ENCODE results near the gene JUNB.

Gene JUNB

DNA sequence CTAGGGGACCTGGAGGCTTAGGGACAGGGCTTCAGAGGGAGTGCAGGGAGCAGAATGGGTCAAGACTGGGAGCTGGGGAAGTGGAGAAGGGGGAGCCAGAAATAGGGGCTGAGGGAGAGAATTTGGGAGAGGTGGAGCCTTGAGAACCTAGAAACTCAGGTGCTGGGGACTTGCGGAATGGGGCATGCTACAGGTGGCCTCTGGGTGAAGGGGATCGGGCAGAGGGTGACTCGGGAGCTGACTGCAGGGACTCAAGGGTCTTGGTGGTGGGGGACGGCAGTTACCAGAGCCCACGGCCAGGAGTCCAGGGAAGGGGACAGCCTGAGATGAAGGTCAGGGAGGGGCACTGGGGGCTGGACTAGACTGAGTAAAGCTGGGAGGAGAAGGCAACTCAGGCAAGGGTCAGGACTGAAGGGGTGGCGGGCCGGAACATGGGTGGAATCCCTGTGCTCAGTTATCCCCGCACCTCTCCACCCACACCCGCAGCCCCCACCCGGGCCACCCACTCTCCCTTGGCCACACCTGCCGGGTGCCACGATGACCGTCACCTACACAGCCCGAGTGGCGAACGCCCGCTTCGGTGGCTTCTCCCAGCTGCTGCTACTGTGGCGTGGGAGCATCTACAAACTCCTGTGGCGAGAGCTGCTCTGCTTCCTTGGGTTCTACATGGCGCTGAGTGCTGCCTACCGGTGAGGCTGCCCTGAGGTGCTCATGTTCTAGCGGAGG is 39.1 kb upstream of the JUNB start:
- ChIA-PET POLR2A (interaction anchor here (1.1 kb wide), 1 partner anchor 53 kb away, joined by 5 read pairs; no protein-coding TSS in a partner anchor), CTCF (interaction anchor here (0.7 to 23.7 kb wide), 6 partner anchors 10 to 96 kb away, joined by 3 to 412 read pairs (median 4); no protein-coding TSS in a partner anchor)
- DNase-seq (ENCODE audit: extremely low spot score): no peak
- TF ChIP-seq, protein P1, sequence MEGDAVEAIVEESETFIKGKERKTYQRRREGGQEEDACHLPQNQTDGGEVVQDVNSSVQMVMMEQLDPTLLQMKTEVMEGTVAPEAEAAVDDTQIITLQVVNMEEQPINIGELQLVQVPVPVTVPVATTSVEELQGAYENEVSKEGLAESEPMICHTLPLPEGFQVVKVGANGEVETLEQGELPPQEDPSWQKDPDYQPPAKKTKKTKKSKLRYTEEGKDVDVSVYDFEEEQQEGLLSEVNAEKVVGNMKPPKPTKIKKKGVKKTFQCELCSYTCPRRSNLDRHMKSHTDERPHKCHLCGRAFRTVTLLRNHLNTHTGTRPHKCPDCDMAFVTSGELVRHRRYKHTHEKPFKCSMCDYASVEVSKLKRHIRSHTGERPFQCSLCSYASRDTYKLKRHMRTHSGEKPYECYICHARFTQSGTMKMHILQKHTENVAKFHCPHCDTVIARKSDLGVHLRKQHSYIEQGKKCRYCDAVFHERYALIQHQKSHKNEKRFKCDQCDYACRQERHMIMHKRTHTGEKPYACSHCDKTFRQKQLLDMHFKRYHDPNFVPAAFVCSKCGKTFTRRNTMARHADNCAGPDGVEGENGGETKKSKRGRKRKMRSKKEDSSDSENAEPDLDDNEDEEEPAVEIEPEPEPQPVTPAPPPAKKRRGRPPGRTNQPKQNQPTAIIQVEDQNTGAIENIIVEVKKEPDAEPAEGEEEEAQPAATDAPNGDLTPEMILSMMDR (IDR thresholded peaks at IDR 0.05; ENCODE audit: control extremely low read depth, extremely low read depth, low read depth, missing control alignments): no peak

DNA sequence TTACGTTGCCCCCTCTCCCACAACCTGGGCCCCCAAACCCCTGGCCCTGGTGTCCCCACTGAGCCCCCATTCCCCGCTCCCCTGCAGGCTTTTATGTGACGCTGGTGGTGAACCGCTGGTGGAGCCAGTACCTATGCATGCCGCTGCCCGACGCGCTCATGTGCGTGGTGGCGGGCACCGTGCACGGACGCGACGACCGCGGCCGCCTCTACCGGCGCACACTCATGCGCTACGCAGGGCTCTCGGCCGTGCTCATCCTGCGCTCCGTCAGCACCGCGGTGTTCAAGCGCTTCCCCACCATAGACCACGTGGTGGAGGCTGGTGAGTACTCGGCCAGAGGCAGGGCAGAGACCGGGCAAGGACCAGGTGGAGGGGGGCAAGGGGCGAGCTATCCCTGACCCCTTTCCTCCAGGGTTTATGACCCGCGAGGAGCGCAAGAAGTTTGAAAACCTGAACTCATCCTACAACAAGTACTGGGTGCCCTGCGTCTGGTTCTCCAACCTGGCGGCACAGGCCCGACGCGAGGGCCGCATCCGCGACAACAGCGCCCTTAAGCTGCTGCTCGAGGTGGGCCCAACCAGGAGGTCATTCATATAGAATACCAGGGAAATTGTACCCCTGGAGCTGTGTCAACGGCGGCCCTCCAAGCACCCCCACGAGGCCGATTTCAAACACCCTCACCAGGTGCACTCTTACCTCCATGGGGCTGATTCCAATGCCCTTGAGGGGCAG is 36.7 kb upstream of the JUNB start:
- CTCF ChIA-PET: interaction anchor here (1.2 to 23.7 kb wide), 7 partner anchors 8 to 93 kb away, joined by 4 to 550 read pairs (median 369); partner anchors contain the start of genes BEST2, GET3 and JUNB
- no peak for DNase-seq (ENCODE audit: extremely low spot score)
- POLR2A ChIA-PET: interaction anchor here (0.9 kb wide), 1 partner anchor 81 kb away, joined by 3 read pairs; no protein-coding TSS in a partner anchor
- TF ChIP-seq, protein P1 (IDR thresholded peaks at IDR 0.05; ENCODE audit: control extremely low read depth, extremely low read depth, low read depth, missing control alignments): no peak

DNA sequence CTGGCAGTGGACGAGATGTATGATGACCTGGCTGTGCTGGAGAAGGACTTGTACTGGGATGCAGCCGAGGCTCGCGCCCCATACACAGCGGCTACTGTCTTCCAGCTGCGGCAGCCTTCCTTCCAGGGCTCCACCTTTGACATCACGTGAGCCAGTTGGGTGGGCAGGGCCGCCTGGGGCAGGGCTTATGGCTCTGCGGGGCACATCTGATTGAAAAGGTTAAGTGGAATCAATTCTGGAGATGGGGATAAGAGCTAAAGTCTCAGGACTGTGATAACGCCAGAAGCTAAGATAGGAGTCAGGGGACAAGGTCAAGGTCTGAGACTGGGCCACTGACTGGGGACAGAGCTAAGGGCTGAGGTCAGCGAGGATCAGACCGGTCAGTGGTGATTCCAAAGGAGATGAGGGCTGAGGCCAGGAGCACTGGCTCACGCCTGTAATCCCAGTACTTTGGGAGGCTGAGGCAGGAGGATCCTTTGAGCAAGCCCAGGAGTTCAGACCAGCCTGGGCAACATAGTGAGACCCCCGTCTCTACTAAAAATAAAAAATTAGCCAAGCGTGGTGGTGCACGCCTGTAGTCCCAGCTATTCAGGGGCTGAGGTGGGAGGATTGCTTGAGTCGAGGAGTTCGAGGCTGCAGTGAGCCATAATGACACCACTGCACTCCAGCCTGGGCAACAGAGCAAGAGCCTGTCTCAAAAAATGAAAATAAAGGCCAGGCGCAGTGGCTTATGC is 35.0 kb upstream of the JUNB start:
- ChIA-PET POLR2A (no interaction called here), CTCF (interaction anchor here (1.0 to 23.7 kb wide), 9 partner anchors 6 to 92 kb away, joined by 3 to 550 read pairs (median 70); partner anchors contain the start of genes BEST2, GET3, HOOK2 and JUNB)
- DNase-seq (ENCODE audit: extremely low spot score): no peak
- TF ChIP-seq, protein P1 (IDR thresholded peaks at IDR 0.05; ENCODE audit: control extremely low read depth, extremely low read depth, low read depth, missing control alignments): no peak

DNA sequence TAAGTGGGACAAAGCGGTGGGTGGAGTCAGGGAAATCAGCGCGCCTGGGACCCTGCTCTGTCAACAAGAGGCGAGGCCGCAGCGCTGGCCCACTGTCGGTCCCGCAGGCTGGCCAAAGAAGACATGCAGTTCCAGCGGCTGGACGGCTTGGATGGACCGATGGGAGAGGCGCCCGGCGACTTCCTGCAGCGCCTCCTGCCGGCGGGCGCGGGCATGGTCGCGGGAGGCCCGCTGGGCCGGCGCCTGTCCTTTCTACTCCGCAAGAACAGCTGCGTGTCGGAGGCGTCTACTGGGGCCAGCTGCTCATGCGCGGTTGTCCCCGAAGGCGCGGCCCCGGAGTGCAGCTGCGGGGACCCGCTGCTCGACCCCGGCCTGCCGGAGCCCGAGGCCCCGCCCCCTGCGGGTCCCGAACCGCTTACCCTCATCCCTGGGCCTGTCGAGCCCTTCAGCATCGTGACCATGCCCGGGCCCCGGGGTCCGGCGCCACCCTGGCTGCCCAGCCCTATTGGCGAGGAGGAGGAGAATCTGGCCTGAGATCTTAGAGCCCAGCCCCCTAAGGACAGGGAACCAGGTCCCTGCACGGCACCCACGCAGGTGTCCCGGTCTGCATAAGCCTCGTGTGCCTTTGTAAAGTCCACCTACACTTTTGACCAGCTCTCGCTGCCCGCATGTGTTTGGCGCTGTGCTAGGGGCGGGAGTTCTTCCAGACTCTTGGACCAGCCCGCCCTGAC is 33.6 kb upstream of the JUNB start:
- TF ChIP-seq, protein P1 (IDR thresholded peaks at IDR 0.05; ENCODE audit: control extremely low read depth, extremely low read depth, low read depth, missing control alignments): peak; percentile 82
- DNase-seq (ENCODE audit: extremely low spot score): peak; percentile 85
- ChIA-PET CTCF (interaction anchor here (0.6 to 23.7 kb wide), 34 partner anchors 5 to 698 kb away, joined by 3 to 550 read pairs (median 4); partner anchors contain the start of genes BEST2, DHPS, DNASE2 and GET3), POLR2A (interaction anchor here (1.4 kb wide), 1 partner anchor 34 kb away, joined by 3 read pairs; the partner anchor contains the start of gene JUNB)

DNA sequence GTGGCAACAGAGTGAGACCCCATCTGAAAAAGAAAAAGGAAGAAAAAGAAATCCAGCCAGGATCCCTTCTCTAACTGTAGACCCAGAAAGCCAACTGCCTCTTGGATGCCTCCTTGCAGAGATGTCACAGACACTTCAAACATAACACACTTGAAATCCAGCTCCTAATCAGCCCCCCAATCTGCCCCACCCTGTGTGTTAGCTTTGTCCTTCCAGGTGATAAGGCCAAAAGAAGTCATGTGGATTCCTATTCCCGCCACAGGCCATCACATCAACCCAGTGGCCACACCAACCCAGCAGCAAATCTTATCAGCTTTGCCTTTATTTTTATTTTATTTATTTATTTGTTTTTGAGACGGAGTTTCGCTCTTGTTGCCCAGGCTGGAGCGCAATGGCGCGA is 31.6 kb upstream of the JUNB start:
- CTCF ChIA-PET: interaction anchor here (0.8 to 18.0 kb wide), 32 partner anchors 9 to 701 kb away, joined by 3 to 550 read pairs (median 4); partner anchors contain the start of genes BEST2, GET3, HOOK2 and JUNB
- TF ChIP-seq, protein P1 (IDR thresholded peaks at IDR 0.05; ENCODE audit: control extremely low read depth, extremely low read depth, low read depth, missing control alignments): no peak
- POLR2A ChIA-PET: interaction anchor here (1.6 kb wide), 1 partner anchor 32 kb away, joined by 10 read pairs; the partner anchor contains the start of gene JUNB
- no peak for DNase-seq (ENCODE audit: extremely low spot score)
